GM18505 (cell line): Measurements from ENCODE around the gene AFF2.

Experiments used
- ATAC-seq: cut with Tn5 transposase; IDR thresholded peaks from one replicate; pipeline ENCODE4 v1.9.1; 2021; ENCODE audit not compliant: unreplicated experiment
- POLR2A ChIP-seq: IDR thresholded peaks from 4 replicates; pipeline ENCODE4 v1.6.1; 2011; ENCODE audit warnings: borderline replicate concordance; ENCODE audit not compliant: insufficient read depth, insufficient read length; ENCODE audit errors: extremely low read depth

AFF2 gene

DNA sequence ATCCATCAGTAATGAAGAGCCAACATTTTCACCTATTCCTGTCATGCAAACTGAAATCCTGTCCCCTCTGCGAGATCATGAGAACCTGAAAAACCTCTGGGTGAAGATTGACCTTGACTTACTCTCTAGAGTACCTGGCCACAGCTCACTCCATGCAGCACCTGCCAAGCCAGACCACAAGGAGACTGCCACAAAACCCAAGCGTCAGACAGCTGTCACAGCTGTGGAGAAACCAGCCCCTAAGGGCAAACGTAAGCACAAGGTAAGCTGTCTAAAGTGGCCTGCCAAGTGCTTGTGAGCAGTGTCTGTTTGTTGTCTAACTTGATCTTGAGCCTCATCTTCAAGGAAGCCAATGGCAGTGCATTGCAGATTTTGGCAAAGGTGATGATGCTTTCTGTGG lies 455.9 kb downstream of the AFF2 start:
- TF ChIP-seq POLR2A, result no peak
- no peak for ATAC-seq

DNA sequence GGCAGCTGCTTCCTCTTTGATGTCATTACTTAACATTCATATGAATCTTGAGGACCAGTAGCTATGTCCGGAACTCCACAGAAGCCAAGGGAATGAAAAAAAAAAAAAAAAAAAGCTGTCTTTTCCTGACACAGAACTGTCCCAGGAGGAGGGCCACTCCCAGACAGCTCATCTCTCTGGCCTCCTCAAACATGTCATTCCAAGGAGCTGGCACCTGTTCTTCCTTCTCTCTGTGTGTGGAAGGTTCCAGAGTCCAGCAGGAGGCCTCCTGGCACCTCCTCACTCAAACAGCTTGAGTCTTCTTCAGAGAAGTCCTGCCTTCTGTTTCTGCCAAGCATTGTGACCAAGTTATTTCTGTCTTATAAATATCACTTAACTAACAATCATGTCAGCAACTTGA lies 458.5 kb downstream of the AFF2 start:
- no peak for TF ChIP-seq POLR2A
- no peak for ATAC-seq

DNA sequence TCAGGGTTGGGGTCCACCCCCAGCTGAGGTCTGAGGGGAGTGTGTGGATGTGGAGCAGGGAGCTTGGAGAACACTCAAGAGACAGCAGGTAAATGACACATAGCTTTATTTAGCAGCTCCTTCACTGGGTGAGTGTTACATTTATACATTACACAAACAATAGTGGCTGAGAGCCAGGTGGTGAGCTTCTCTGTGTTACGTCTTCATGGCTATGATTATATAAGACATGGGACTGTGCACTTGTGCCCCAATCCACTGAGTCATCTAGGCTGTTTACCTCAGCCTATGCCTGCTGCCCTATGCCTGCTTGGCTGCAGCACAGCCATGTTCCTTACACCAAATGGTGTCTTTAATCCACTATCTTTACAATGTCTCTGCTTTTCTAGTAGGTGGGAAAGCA lies 459.6 kb downstream of the AFF2 start:
- no peak for TF ChIP-seq POLR2A
- ATAC-seq, result no peak

DNA sequence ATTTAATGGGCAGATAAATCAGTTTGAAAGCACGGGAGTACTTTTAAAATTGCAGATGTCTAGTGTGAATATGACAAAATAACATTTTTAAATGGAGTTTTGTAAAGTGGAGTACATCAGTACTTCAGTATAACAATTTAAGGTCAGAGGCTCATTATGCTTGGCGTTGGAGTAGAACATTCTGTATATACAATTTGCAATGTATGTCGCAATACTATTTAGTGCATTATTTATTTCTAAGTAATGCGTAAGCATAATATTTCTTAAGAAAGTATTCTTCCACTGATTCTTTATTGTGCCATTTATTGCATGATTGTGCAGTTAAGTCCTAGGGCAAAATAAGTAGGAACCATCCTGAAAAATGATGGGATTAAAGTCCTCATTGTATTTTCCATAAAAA lies 461.6 kb downstream of the AFF2 start:
- no peak for ATAC-seq
- TF ChIP-seq POLR2A, result no peak

DNA sequence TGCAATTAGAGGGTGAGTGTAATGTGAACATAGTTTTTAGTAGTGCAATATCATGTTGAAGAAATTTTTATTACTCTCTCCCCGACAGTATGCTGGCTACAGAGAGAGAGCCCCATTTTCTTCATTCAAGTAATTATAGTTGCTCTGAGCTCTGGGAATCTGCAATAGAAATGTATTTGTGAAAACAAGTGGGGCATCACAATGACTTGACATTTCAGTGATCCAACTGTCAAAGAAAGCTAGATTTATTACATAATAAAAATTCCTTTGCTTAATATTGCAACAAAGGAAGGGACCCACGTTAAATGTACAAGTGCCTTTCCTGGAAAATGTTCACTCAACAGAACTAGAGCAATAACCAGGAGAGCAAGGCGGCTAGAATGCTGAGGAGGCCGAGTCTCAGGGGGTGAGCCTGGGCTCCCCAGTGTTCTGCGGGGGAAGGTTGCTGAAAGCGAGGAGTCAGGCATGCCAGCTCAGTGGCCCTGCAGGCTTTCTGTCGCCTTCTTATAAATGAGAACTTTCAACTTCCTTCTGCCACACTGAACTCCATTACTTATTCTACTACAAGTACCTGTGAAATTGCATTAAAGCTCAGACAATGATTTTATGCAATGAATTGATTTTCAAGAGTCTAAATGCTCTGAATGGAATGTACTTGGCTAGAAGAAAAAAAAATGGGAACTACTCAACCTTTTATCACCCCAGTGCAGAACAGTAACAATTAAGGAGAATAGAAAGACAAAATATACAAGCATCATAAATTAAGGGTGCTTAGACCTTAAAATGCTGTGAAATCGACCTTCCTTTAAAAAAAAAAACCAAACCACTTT lies 476.4 kb downstream of the AFF2 start:
- no peak for ATAC-seq
- no peak for TF ChIP-seq POLR2A

DNA sequence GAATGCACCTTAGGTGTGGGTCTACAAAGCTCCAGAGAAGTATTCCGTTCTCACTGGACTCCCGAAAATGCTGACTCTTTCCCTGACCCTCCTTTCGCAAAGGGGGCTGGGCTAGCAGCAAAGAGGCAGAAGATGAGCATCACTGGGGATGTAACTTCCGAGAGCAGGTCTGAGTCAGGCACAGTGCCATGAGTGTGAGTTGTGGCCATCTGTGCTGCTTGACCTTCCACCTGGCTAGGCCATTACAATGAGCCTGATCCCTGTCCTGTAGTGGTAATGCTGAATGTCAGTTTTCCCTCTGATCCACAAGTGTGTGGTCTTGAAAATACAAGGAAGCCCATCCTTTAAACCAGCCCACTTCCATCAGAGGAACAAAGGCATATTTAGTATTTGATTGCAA lies 479.4 kb downstream of the AFF2 start:
- no peak for TF ChIP-seq POLR2A
- ATAC-seq, result no peak

DNA sequence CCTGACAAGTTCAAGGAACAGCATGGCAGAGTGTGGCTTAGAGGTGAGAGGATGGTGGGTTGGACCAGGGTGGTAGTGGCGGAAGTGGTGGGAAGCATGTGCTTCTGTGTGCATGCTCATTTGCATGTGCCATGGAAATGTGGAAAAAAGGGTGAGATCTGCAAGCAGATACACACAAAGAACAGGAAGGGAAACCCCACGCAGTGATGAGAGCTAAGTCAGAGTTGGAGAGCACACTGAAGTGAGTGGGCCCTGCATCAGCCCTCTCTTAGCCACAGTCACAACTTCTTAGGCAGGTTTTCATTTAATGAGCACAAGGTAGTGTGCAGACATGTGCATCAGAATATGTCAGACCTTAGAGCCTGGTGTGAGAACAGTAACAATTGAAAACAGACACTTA lies 483.8 kb downstream of the AFF2 start:
- TF ChIP-seq POLR2A, result no peak
- no peak for ATAC-seq

DNA sequence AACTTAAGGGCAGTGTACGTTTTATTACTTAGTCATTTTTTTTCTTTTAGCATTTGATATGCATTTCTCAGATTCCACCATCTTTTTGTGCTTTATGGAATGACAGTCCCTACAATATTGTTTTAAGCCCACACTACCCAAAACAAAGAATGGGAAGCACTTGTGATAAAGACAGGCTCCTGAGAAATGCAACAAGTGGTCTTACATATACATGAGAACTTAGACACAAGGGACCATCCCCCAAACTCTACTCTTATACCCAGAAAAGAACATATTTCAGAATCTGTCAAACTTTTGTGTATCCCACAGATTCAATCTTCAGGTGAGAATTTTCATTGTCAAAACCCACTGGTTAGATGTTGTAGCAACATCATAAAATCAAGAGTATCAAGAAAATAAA lies 491.1 kb downstream of the AFF2 start:
- no peak for ATAC-seq
- no peak for TF ChIP-seq POLR2A

DNA sequence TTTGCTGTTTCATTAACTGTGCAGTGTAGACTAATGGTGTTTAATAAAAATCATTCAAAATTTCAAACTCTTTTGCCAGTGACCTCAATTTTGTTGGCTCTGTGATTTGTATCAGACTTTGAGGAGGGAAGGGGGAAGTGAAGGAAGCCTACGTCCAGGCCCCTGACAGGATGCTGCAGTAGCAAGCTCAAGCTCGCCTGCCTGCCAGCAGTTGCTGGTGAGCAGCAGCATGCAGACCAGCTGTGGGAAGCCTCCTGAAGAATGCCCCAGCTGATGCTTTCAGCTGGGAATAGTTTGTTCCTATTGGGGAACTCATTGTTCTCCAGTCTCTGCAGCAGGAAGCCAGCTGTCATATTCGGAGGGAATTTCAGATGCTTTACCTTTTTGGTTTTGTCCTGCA lies 495.2 kb downstream of the AFF2 start:
- no peak for TF ChIP-seq POLR2A
- no peak for ATAC-seq

DNA sequence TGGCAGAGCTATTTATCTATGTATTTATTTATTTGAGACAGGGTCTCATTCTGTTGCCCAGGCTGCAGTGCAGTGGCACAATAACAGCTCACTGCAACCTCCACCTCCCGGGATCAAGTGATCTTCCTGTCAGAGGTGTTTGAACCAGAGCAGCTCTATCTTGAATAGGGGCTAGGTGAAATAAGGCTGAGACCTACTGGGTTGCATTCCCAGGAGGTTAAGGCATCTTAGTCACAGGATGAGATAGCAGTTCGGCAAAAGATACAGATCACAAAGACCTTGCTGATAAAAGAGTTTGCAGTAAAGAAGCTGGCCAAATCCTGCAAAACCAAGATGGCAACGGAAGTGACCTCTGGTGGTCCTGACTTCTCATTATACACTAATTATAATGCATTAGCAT lies 501.9 kb downstream of the AFF2 start:
- TF ChIP-seq POLR2A, result no peak
- ATAC-seq, result no peak

DNA sequence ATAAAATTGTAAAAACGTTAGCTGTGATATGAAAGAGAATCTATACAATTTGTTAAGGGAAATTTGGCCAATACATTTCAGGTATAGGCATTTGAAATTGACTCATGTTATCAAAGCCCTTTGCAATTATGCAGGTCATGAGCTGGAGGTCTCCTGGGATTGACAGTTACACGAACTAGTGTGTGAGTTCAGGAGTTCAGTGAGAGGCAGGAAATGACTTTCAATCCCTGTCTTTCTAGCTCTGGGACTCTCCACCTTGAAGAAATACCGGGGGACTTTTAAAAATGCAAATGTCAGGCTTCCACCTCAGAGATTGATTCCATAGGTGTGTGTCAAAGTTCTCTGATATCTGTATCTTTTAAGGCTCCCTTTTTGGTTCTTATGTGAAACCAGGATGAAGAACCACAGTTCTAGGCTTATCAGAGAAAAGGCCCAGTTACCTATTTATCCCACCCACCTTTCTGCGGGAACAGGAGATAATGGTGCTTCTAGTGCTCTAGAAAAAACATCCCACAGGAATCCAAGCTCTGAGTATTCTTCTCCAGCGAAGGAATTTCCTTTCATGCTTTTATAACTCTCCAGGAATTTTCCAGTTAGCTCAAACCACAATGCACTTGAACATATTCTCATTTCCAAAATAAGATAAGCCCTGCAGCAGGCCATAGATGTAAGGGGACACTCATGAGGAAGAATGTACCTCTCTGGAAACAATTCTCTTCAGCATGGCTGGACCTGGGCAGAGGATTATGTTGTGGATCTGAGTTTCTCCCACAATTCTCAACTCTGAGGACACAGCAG lies 503.6 kb downstream of the AFF2 start:
- no peak for TF ChIP-seq POLR2A
- no peak for ATAC-seq

DNA sequence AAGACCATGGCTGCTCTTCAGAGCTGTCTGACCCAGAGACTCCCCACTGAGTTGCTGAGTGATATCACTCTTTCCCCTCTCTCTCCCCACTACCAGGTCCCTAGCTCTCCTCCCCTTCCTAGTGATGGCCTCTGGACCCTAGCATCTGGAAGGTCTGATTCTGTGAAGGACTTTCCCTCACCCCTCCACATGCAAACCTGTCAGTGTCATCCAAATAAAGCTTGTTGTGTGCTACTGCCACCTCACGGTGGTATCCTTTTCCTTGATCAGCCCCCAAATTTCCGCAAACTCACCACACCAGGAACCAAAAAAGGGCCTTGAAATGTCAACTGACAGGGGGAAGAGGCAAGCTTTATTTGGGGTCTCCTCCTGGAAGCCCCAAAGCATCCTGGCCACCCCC lies 504.5 kb downstream of the AFF2 start:
- no peak for ATAC-seq
- no peak for TF ChIP-seq POLR2A

DNA sequence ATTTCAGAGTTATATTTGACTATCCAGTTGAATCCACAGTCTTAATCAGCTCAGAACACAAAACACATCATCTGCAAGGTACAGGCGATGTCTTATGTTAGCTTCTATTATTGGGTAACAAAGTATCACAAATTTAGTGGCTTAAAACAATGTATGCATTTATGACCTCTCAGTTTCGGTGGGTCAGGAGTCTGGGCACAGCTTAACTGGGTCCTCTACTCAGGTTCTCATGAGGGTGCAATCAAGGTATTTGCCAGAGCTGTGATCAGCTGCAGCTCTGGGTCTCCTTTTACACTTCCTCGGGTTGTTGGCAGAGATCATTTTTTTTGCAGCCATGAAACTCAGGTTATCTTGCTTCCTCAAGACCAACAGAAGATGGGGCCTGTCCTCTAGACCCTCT lies 505.8 kb downstream of the AFF2 start:
- TF ChIP-seq POLR2A, result no peak

DNA sequence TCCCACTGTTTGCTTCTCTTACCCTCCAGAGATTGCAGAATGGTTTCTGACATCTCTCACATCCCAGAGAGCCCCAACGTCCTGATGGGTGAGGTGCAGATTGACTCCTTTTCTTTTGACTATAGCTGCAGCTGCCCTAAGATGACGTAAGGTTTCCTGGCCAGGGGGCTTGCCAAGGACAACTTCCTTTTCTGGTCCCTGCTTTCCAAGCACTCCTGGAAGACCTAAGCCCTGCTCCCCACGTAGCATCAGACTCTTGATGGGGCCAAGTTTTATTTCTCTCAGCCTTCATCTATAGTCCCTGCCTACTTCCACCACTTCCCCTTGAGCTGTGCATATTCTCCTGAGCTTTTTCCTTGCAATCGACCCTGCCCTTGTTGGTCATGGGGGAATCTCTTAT lies 507.0 kb downstream of the AFF2 start:
- TF ChIP-seq POLR2A, result no peak
- no peak for ATAC-seq

More for the DNA sequence above, 505.8 kb downstream of the AFF2 start:
- no peak for ATAC-seq
